Measurements from ENCODE around the gene C17orf75. TPM values are rescaled to one million over a fixed set of nuclear protein-coding genes. Genes with fewer than 3 reads are reported as not detected.

The C17orf75 gene
- total and polyA plus RNA-seq, 2 donors (not counting 1 experiment from before 2014, with no cell fraction given) = 11.3 to 24.5 TPM

- no peak for DNase-seq
- Mint-ChIP-seq H3K27me3 (no peaks in the 10 kb centered on the region), H3K9me3 (ENCODE audit: insufficient read depth) (no peaks in the 10 kb centered on the region), H3K27ac (no peak overlapping the region), H3K4me1 (peaks cover 1% of the 10 kb centered on the region), H3K4me3 (no peak overlapping the region)
- intact Hi-C loops (cut with micrococcal nuclease) = no loop called here
- no peaks in the 10 kb centered on the region for H3K79me2 ChIP-seq (ENCODE audit: control insufficient read depth, insufficient read depth, low read length)
- no peak overlapping the region for H3K9ac ChIP-seq (ENCODE audit: low read length)
- no peaks in the 10 kb centered on the region for H3K4me1 ChIP-seq (ENCODE audit: control insufficient read depth in 2 of 2, insufficient read depth in 2 of 2, low read length in 2 of 2)
- TF ChIP-seq EZH2 (IDR thresholded peaks at IDR 0.05; ENCODE audit: borderline replicate concordance, insufficient read depth, low read depth, low read length, poor library complexity, severe bottlenecking) = no peak
- no peak for TF ChIP-seq CTCF (IDR thresholded peaks at IDR 0.05)
- ChIA-PET CTCF (interaction anchor here (2.2 kb wide), 1 partner anchor 16 kb away, joined by 8 read pairs; no protein-coding TSS in a partner anchor), POLR2A (no interaction called here)
- no peak overlapping the region for H2AFZ ChIP-seq (ENCODE audit: insufficient read depth, low read depth, low read length, poor library complexity, severe bottlenecking)
- H3K4me3 ChIP-seq (ENCODE audit: control extremely low read depth in 1 of 5, extremely low read depth in 1 of 5, insufficient read depth in 1 of 5, low read depth in 2 of 5, low read length in 4 of 5) = no peak overlapping the region
- H3K4me2 ChIP-seq (replicated peaks; ENCODE audit: low read depth, low read length, poor library complexity, severe bottlenecking) = no peak overlapping the region
- H3K36me3 ChIP-seq (replicated peaks in 1 of 2; ENCODE audit: control extremely low read depth in 1 of 2, control insufficient read depth in 1 of 2, extremely low read depth in 1 of 2, insufficient read depth in 2 of 2, low read length in 1 of 2) = peaks cover 0 to 20% of the 10 kb centered on the region in 2 experiments
- no peaks in the 10 kb centered on the region for H4K20me1 ChIP-seq (ENCODE audit: control insufficient read depth, insufficient read depth, low read length, poor library complexity, severe bottlenecking)
- ATAC-seq (ENCODE audit: low read depth) = no peak
- H3K27me3 ChIP-seq (replicated peaks in 1 of 4; ENCODE audit: control extremely low read depth in 1 of 4, control insufficient read depth in 3 of 4, insufficient read depth in 4 of 4, low read length in 3 of 4) = no peaks in the 10 kb centered on the region
- no peak overlapping the region for H3K27ac ChIP-seq (ENCODE audit: low read length in 2 of 2)
- H3K9me3 ChIP-seq (ENCODE audit: control extremely low read depth in 1 of 3, control insufficient read depth in 2 of 3, insufficient read depth in 1 of 3, low read length in 2 of 3) = no peaks in the 10 kb centered on the region
Measured at GRCh38 chr17:32335046-32335445, 6.9 kb downstream of the C17orf75 start.

- Histone ChIP-seq H3K4me2 (replicated peaks; ENCODE audit: low read depth, low read length, poor library complexity, severe bottlenecking) (no peak overlapping the region), H3K4me1 (ENCODE audit: control insufficient read depth in 2 of 2, insufficient read depth in 2 of 2, low read length in 2 of 2) (no peaks in the 10 kb centered on the region), H3K9me3 (ENCODE audit: control extremely low read depth in 1 of 3, control insufficient read depth in 2 of 3, insufficient read depth in 1 of 3, low read length in 2 of 3) (no peaks in the 10 kb centered on the region), H3K27ac (ENCODE audit: low read length in 2 of 2) (no peak overlapping the region), H3K36me3 (replicated peaks in 1 of 2; ENCODE audit: control extremely low read depth in 1 of 2, control insufficient read depth in 1 of 2, extremely low read depth in 1 of 2, insufficient read depth in 2 of 2, low read length in 1 of 2) (peaks cover 0 to 15% of the 10 kb centered on the region in 2 experiments), H3K9ac (ENCODE audit: low read length) (no peak overlapping the region), H2AFZ (ENCODE audit: insufficient read depth, low read depth, low read length, poor library complexity, severe bottlenecking) (no peak overlapping the region), H3K27me3 (replicated peaks in 1 of 4; ENCODE audit: control extremely low read depth in 1 of 4, control insufficient read depth in 3 of 4, insufficient read depth in 4 of 4, low read length in 3 of 4) (no peaks in the 10 kb centered on the region), H4K20me1 (ENCODE audit: control insufficient read depth, insufficient read depth, low read length, poor library complexity, severe bottlenecking) (no peaks in the 10 kb centered on the region), H3K79me2 (ENCODE audit: control insufficient read depth, insufficient read depth, low read length) (no peaks in the 10 kb centered on the region), H3K4me3 (ENCODE audit: control extremely low read depth in 1 of 5, extremely low read depth in 1 of 5, insufficient read depth in 1 of 5, low read depth in 2 of 5, low read length in 4 of 5) (no peak overlapping the region)
- ATAC-seq (ENCODE audit: low read depth) (no peak), DNase-seq (no peak)
- no peaks in the 10 kb centered on the region for H3K27me3 Mint-ChIP-seq
- H3K27ac Mint-ChIP-seq = no peak overlapping the region
- intact Hi-C loops (cut with micrococcal nuclease) = no loop called here
- CTCF ChIA-PET = no interaction called here
- WGBS (ENCODE audit: insufficient coverage) = no CpG with 5 or more reads among the region's 2 CpGs
- H3K9me3 Mint-ChIP-seq (ENCODE audit: insufficient read depth) = no peaks in the 10 kb centered on the region
- no peak overlapping the region for H3K4me3 Mint-ChIP-seq
- TF ChIP-seq CTCF (IDR thresholded peaks at IDR 0.05) (no peak), EZH2 (IDR thresholded peaks at IDR 0.05; ENCODE audit: borderline replicate concordance, insufficient read depth, low read depth, low read length, poor library complexity, severe bottlenecking) (no peak)
- H3K4me1 Mint-ChIP-seq = peaks cover 2% of the 10 kb centered on the region
- POLR2A ChIA-PET = no interaction called here
Measured at GRCh38 chr17:32333187-32333586, 8.8 kb downstream of the C17orf75 start.
